Duodenal mucosa (tissue), 2 donors: Measurements from ENCODE around the gene NOD1.
"Not testable (repeated sequence)": the region's sequence is repeated elsewhere in the genome, so short reads cannot be mapped to it uniquely, and the experiment has no call there.

Experiments
- H3K27ac ChIP-seq: one replicate; pipeline ENCODE4 v1.7.0; 2013; ENCODE audit warnings: low read depth, low read length
- H3K27me3 ChIP-seq, 2 donors: one replicate each; pipeline ENCODE4 v1.7.0; 2013; ENCODE audit warnings: low read length in 2 of 2, control low read depth in 1 of 2; ENCODE audit not compliant: insufficient read depth in 2 of 2, control insufficient read depth in 1 of 2
- H3K36me3 ChIP-seq, 2 donors: one replicate each; pipeline ENCODE4 v1.7.0; 2013; ENCODE audit warnings: low read length in 2 of 2, control low read depth in 1 of 2; ENCODE audit not compliant: insufficient read depth in 2 of 2, control insufficient read depth in 1 of 2
- H3K4me1 ChIP-seq, 2 donors: one replicate each; pipeline ENCODE4 v1.7.0; 2013; ENCODE audit warnings: low read length in 2 of 2, control low read depth in 1 of 2; ENCODE audit not compliant: insufficient read depth in 2 of 2, control insufficient read depth in 1 of 2
- H3K4me3 ChIP-seq, 2 donors: one replicate each; pipeline ENCODE4 v1.7.0; 2013; ENCODE audit warnings: low read length in 2 of 2, low read depth in 1 of 2
- H3K9ac ChIP-seq, 2 donors: one replicate each; pipeline ENCODE4 v1.7.0; 2013; ENCODE audit warnings: low read length in 2 of 2, low read depth in 1 of 2
- H3K9me3 ChIP-seq, 2 donors: one replicate each; pipeline ENCODE4 v1.7.0; 2013; ENCODE audit warnings: low read length in 2 of 2, control low read depth in 1 of 2; ENCODE audit not compliant: control insufficient read depth in 1 of 2

Gene NOD1

DNA sequence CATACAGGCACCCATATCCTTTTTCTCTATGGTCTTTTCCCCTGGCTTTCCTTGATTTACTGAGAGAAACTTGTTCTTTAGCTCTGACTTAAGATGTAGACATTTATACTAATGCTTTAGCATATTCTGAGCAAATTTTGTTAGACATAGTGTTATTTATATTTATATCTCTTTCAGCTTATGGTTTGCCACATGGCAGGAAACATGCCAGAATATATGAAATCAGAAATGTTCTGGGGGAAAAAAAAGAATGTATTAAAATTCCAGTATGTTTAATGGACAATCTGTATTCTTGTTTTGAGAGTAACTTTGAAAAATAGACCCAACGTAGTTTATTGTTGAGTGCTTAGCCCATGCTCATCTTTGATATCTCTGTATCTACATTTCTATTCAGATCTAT, 36.2 kb upstream of the NOD1 start:
- Histone ChIP-seq H3K27me3 (no peaks in the 10 kb centered on the region), H3K9me3 (no peaks in the 10 kb centered on the region), H3K9ac (no peak overlapping the region), H3K4me3 (no peak overlapping the region), H3K36me3 (no peaks in the 10 kb centered on the region), H3K4me1 (peaks cover 10 to 33% of the 10 kb centered on the region in 2 donors), H3K27ac (no peak overlapping the region)

DNA sequence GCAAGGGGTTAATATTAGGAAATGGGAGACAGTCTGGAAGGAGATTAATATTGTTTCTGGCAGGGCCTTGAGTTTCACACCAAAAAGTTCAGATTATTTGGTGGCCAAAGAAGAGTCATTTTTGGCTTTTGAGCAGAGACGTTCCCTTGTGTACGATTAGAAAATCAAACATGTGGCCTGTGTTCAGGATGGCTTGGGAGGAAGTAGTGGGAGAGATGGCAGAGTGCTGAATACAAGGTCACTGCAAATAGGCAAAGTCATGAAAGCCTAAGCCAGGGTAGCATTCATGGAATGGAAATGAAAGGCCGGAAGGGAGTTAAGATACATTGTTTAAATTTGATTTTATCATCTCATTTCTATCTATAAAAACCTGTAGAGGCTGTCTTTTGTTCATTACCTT, 35.6 kb upstream of the NOD1 start:
- Histone ChIP-seq H3K9ac (no peak overlapping the region), H3K36me3 (no peaks in the 10 kb centered on the region), H3K4me1 (peaks cover 10 to 30% of the 10 kb centered on the region in 2 donors), H3K4me3 (no peak overlapping the region), H3K9me3 (no peaks in the 10 kb centered on the region), H3K27ac (no peak overlapping the region), H3K27me3 (no peaks in the 10 kb centered on the region)

- Histone ChIP-seq H3K9ac (no peak overlapping the region), H3K4me3 (no peak overlapping the region), H3K27me3 (no peaks in the 10 kb centered on the region), H3K36me3 (no peaks in the 10 kb centered on the region), H3K4me1 (peaks cover 7 to 26% of the 10 kb centered on the region in 2 donors), H3K9me3 (no peaks in the 10 kb centered on the region), H3K27ac (no peak overlapping the region)
Measured at GRCh38 chr7:30513762-30514161, 35.2 kb upstream of the NOD1 start.

DNA sequence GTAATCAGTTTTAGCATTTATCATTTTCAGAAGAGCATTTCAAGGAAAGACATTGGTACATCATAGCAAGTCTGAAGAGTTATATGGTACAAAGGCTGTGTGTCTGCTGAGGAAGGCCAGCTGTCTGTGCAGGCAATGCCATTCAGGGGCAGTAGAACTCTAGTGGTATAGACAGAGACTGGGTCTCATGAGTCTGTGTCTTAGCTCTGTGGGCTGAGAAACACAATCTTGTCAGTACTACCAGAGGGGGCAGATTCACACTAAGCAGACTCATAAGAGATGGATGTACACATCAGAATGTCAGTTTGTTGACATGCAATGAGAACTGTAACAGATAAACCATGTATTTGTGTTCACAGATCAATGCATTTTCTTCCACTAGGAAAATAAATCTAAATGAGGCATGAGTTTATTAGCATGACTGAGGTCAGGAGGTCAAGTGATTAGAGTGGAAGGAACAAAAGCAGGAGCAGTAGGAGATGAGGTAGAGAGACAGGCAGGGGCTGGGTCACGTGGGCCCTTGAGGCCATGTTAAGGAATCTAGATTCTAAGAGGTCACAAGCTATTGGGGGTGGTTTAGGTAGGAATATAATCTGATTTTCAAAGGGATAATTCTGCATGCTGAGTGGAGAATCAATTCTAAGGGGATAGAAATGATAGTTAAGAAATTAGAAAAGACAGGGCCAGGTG, 33.5 kb upstream of the NOD1 start:
- Histone ChIP-seq H3K27me3 (no peaks in the 10 kb centered on the region), H3K9ac (no peak overlapping the region), H3K36me3 (no peaks in the 10 kb centered on the region), H3K4me1 (peaks cover 3 to 21% of the 10 kb centered on the region in 2 donors), H3K4me3 (no peak overlapping the region), H3K9me3 (no peaks in the 10 kb centered on the region), H3K27ac (no peak overlapping the region)

DNA sequence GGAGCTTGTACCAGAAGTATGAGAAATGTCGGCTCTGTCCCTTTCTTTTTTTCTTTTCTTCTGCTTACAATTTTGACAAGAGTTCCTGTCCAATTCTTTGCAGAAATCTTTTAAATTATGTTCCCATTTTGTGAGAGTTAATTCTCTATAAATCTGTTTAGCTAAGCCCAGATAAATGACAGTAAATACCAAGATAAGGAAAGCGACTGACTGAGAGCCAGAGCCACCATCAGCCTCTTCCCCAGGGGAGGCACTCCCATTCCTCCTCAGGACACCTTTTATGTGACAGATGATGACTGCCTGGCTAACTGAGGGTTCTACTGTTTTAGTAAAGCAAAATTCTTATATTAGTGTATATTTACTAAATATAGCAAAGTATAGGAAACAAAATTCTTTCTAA, 32.9 kb upstream of the NOD1 start:
- Histone ChIP-seq H3K9ac (no peak overlapping the region), H3K27ac (no peak overlapping the region), H3K27me3 (no peaks in the 10 kb centered on the region), H3K4me3 (no peak overlapping the region), H3K36me3 (no peaks in the 10 kb centered on the region), H3K9me3 (no peaks in the 10 kb centered on the region), H3K4me1 (peaks cover 3 to 21% of the 10 kb centered on the region in 2 donors)

DNA sequence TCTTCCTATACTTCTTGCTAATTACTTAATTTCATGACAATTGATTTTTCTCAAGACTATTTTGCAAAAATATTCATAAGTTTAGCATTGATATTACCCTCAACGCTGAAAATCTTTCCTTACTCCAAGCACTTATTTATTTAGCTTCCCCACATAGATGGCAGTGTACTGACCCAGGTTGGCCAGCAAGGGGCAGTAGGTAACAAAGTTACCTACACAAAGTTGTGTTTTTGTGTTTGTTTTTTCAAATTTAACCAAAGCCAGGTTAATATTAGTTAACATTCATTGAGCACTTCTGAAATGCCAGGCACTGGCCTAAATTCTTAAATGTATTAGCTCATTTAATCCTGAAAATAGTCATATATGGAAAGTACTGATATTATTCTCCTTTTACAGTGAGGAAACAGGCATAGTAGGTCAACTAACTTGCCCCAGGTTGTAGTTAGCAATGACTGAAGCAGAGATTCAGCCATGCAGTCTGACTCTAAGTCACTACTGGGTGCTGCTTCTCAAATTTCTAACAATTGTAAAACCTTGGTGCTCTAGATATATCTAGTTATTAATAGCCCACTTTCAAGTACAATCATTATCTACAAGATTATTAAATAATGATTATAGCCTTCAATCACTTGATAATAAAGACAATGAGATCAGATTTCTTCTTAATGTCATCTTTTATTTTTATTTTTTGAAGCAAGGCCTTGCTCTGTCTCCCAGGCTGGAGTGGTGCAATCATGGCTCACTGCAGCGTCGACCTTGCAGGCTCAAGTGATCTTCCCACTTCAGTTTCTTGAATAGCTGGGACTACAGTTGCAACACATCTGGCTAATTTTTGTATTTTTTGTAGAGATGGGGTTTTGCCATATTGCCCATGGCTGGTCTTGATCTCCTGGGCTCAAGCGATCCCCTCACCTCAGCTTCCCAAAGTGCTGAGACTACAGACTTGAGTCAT, 31.8 kb upstream of the NOD1 start:
- Histone ChIP-seq H3K9me3 (no peaks in the 10 kb centered on the region), H3K27me3 (no peaks in the 10 kb centered on the region), H3K4me1 (peaks cover 5 to 24% of the 10 kb centered on the region in 2 donors), H3K36me3 (no peaks in the 10 kb centered on the region), H3K27ac (no peak overlapping the region), H3K9ac (peak overlapping the region in 1 of 2 donors; percentile 38), H3K4me3 (no peak overlapping the region)

GRCh38 chr7:30509171-30509857, 30.7 kb upstream of the NOD1 start:
- H3K36me3 ChIP-seq, H3K27me3 ChIP-seq, H3K27ac ChIP-seq, H3K4me3 ChIP-seq, H3K9me3 ChIP-seq, H3K9ac ChIP-seq: not testable (repeated sequence)
- peaks cover 7 to 26% of the 10 kb centered on the region in 2 donors for H3K4me1 ChIP-seq

DNA sequence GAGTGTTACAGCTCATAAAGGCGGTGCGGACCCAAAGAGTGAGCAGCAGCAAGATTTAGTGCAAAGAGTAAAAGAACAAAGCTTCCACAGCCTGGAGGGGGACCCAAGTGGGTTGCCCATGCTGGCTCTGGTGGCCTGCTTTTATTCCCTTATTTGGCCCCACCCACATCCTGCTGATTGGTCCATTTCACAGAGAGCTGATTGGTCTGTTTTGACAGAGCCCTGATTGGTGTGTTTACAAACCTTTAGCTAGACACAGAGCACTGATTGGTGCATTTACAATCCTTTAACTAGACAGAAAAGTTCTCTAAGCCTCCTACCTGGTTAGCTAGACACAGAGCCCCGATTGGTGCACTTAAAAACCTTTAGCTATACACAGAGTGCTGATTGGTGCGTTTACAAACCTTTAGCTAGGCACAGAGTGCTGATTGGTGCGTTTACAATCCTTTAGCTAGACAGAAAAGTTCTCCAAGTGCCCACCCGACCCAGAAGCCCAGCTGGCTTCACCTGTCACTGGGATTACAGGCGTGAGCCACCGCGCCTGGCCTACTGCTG, 28.8 kb upstream of the NOD1 start:
- H3K4me3 ChIP-seq, H3K36me3 ChIP-seq, H3K9ac ChIP-seq, H3K9me3 ChIP-seq, H3K27ac ChIP-seq, H3K27me3 ChIP-seq: not testable (repeated sequence)
- peaks cover 25 to 33% of the 10 kb centered on the region in 2 donors for H3K4me1 ChIP-seq

GRCh38 chr7:30505174-30505697, 26.7 kb upstream of the NOD1 start:
- Histone ChIP-seq H3K4me1 (peaks cover 23 to 24% of the 10 kb centered on the region in 2 donors), H3K27ac (peak overlapping the region; percentile 68), H3K9me3 (no peaks in the 10 kb centered on the region), H3K27me3 (no peaks in the 10 kb centered on the region), H3K9ac (peak overlapping the region; percentile 75 to 99), H3K36me3 (no peaks in the 10 kb centered on the region), H3K4me3 (peak overlapping the region; percentile 87 to 99)
